Measurements from ENCODE around the gene LCN10. TPM values are rescaled to one million over a fixed set of nuclear protein-coding genes. Genes with fewer than 3 reads are reported as not detected.

The LCN10 gene
- total and polyA plus RNA-seq, 10 of the 15 experiments (the other 5 are each of a cell fraction or from before 2014, with no cell fraction given): 0.06 to 1.3 (median 0.21) TPM; not detected in 1

- ChIA-PET POLR2A (no interaction called here), RAD21 (ENCODE audit: unreplicated experiment) (interaction anchor here (0.6 kb wide), 1 partner anchor 24 kb away, joined by 4 read pairs; no protein-coding TSS in a partner anchor), SMC1A (ENCODE audit: uncharacterized antibody, unreplicated experiment) (no interaction called here), CTCF (interaction anchor here (1.4 to 1.9 kb wide), 2 partner anchors 24 to 31 kb away, joined by 4 read pairs; no protein-coding TSS in a partner anchor)
- H3K79me2 ChIP-seq (ENCODE audit: control insufficient read depth, insufficient read depth, low read length): no peaks in the 10 kb centered on the region
- no peak overlapping the region for H2AFZ ChIP-seq (ENCODE audit: control insufficient read depth, low read depth, low read length)
- H3K9ac ChIP-seq (ENCODE audit: control insufficient read depth, insufficient read depth, low read length): no peak overlapping the region
- H3K4me3 ChIP-seq: no peak overlapping the region
- FAIRE-seq (no peak), ATAC-seq (no peak), DNase-seq (ENCODE audit: low read depth, low spot score) (no peak)
- H3K4me2 ChIP-seq (ENCODE audit: control insufficient read depth, insufficient read depth): no peak overlapping the region
- H3K9me3 ChIP-seq (replicated peaks; ENCODE audit: control insufficient read depth, insufficient read depth, low read length): no peaks in the 10 kb centered on the region
- no peaks in the 10 kb centered on the region for H3K27me3 ChIP-seq (replicated peaks in 1 of 2; ENCODE audit: control insufficient read depth in 2 of 2, insufficient read depth in 2 of 2, low read length in 1 of 2)
- BruUV-seq (replicated peaks): no TSS peak
- H3K27ac ChIP-seq (ENCODE audit: control insufficient read depth, insufficient read depth): no peak overlapping the region
- H3K36me3 ChIP-seq (ENCODE audit: control insufficient read depth in 2 of 2, insufficient read depth in 2 of 2, low read length in 1 of 2): no peaks in the 10 kb centered on the region
- H4K20me1 ChIP-seq (ENCODE audit: control insufficient read depth, insufficient read depth): no peaks in the 10 kb centered on the region
- 14% methylated on average over 10 of the region's 10 CpGs for WGBS (ENCODE audit: insufficient coverage, insufficient replicate concordance, low lambda C conversion rate, missing lambda C conversion rate)
- in situ Hi-C loops (cut with MboI): no loop called here
- intact Hi-C loops (cut with micrococcal nuclease; ENCODE audit: unreplicated experiment): no loop called here
- peaks cover 8% of the 10 kb centered on the region for H3K4me1 ChIP-seq (ENCODE audit: control insufficient read depth, insufficient read depth, low read length)
- TF ChIP-seq ESRRA (IDR thresholded peaks at IDR 0.05; ENCODE audit: low read length) (no peak), NR2F1 (conservative IDR thresholded peaks at IDR 0.05) (no peak), RAD51 (IDR thresholded peaks at IDR 0.05) (no peak), GABPA (IDR thresholded peaks at IDR 0.05; ENCODE audit: low read depth) (no peak), ZSCAN29 (IDR thresholded peaks at IDR 0.05) (no peak), SUZ12 (IDR thresholded peaks at IDR 0.05; ENCODE audit: unreplicated experiment) (no peak), CREB1 (IDR thresholded peaks at IDR 0.05; ENCODE audit: low read depth) (no peak), SUPT20H (IDR thresholded peaks at IDR 0.05; ENCODE audit: borderline replicate concordance, control insufficient read depth, low read depth, low read length) (no peak), ZNF217 (IDR thresholded peaks at IDR 0.05) (no peak), IKZF1 (conservative IDR thresholded peaks at IDR 0.05) (no peak), JUNB (IDR thresholded peaks at IDR 0.05) (no peak), SMARCA5 (IDR thresholded peaks at IDR 0.05) (no peak), POU2F2 (IDR thresholded peaks at IDR 0.05; ENCODE audit: borderline replicate concordance, low read depth, low read length) (no peak)
- TF ChIP-seq, protein P1, sequence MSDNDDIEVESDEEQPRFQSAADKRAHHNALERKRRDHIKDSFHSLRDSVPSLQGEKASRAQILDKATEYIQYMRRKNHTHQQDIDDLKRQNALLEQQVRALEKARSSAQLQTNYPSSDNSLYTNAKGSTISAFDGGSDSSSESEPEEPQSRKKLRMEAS (IDR thresholded peaks at IDR 0.05; ENCODE audit: low read depth, low read length): no peak
- TF ChIP-seq, protein P2, sequence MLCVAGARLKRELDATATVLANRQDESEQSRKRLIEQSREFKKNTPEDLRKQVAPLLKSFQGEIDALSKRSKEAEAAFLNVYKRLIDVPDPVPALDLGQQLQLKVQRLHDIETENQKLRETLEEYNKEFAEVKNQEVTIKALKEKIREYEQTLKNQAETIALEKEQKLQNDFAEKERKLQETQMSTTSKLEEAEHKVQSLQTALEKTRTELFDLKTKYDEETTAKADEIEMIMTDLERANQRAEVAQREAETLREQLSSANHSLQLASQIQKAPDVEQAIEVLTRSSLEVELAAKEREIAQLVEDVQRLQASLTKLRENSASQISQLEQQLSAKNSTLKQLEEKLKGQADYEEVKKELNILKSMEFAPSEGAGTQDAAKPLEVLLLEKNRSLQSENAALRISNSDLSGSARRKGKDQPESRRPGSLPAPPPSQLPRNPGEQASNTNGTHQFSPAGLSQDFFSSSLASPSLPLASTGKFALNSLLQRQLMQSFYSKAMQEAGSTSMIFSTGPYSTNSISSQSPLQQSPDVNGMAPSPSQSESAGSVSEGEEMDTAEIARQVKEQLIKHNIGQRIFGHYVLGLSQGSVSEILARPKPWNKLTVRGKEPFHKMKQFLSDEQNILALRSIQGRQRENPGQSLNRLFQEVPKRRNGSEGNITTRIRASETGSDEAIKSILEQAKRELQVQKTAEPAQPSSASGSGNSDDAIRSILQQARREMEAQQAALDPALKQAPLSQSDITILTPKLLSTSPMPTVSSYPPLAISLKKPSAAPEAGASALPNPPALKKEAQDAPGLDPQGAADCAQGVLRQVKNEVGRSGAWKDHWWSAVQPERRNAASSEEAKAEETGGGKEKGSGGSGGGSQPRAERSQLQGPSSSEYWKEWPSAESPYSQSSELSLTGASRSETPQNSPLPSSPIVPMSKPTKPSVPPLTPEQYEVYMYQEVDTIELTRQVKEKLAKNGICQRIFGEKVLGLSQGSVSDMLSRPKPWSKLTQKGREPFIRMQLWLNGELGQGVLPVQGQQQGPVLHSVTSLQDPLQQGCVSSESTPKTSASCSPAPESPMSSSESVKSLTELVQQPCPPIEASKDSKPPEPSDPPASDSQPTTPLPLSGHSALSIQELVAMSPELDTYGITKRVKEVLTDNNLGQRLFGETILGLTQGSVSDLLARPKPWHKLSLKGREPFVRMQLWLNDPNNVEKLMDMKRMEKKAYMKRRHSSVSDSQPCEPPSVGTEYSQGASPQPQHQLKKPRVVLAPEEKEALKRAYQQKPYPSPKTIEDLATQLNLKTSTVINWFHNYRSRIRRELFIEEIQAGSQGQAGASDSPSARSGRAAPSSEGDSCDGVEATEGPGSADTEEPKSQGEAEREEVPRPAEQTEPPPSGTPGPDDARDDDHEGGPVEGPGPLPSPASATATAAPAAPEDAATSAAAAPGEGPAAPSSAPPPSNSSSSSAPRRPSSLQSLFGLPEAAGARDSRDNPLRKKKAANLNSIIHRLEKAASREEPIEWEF (IDR thresholded peaks at IDR 0.05; ENCODE audit: insufficient replicate concordance, low read depth, low read length): no peak
- TF ChIP-seq, protein P3, sequence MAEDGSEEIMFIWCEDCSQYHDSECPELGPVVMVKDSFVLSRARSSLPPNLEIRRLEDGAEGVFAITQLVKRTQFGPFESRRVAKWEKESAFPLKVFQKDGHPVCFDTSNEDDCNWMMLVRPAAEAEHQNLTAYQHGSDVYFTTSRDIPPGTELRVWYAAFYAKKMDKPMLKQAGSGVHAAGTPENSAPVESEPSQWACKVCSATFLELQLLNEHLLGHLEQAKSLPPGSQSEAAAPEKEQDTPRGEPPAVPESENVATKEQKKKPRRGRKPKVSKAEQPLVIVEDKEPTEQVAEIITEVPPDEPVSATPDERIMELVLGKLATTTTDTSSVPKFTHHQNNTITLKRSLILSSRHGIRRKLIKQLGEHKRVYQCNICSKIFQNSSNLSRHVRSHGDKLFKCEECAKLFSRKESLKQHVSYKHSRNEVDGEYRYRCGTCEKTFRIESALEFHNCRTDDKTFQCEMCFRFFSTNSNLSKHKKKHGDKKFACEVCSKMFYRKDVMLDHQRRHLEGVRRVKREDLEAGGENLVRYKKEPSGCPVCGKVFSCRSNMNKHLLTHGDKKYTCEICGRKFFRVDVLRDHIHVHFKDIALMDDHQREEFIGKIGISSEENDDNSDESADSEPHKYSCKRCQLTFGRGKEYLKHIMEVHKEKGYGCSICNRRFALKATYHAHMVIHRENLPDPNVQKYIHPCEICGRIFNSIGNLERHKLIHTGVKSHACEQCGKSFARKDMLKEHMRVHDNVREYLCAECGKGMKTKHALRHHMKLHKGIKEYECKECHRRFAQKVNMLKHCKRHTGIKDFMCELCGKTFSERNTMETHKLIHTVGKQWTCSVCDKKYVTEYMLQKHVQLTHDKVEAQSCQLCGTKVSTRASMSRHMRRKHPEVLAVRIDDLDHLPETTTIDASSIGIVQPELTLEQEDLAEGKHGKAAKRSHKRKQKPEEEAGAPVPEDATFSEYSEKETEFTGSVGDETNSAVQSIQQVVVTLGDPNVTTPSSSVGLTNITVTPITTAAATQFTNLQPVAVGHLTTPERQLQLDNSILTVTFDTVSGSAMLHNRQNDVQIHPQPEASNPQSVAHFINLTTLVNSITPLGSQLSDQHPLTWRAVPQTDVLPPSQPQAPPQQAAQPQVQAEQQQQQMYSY (CRISPR knock-in tag; IDR thresholded peaks at IDR 0.05): no peak
These were observed 47.3 kb downstream of the LCN10 start for GRCh38 chr9:136695435-136695895.

Measured in GM12878 (cell line).